NCI-H2196 (cell line): ENCODE data around the gene PAXX.
A peak's percentile ranks its signal among the peaks of the same experiment; 100 is the strongest.
"Not testable (repeated sequence)": the region's sequence is repeated elsewhere in the genome, so short reads cannot be mapped to it uniquely, and the experiment has no call there.

Source experiments
- DNase-seq: peaks from one replicate; lab custom pipeline; 2025; ENCODE audit not compliant: unreplicated experiment; lab: John Stamatoyannopoulos, UW

Gene PAXX

GRCh38 chr9:137029058-137029936 lies 37.1 kb downstream of the PAXX start:
- peak; percentile 73 for DNase-seq

GRCh38 chr9:137030006-137030405 lies 37.8 kb downstream of the PAXX start:
- no peak for DNase-seq

GRCh38 chr9:137030538-137031527 lies 38.6 kb downstream of the PAXX start:
- DNase-seq, result no peak

- no peak for DNase-seq
These were observed 39.9 kb downstream of the PAXX start, which contains the start of gene FUT7 for GRCh38 chr9:137031904-137032640. FUT7 (minus strand) TSS chr9:137032088; CDS start chr9:137031991, 97 bp downstream.

DNA sequence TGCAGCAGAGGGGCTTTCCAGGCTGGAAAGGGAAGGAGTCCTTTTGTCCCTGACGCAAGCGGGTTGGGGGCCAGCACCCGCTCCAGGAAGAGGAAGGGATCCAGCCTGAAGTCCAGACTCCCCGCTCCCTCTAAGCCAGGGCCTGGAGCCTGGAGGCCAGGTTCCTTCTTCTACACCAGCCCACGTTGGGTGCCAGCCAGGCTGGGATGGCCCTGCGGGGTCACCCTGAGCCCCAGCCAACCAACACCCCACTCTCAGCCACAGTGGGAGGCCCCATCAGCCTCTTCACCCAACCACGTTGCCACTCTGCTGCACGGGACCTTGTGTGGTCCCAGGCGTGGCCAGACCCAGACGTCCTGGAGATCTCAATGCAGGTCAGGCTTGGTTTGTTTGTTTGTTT lies 40.6 kb downstream of the PAXX start:
- DNase-seq, result no peak

DNA sequence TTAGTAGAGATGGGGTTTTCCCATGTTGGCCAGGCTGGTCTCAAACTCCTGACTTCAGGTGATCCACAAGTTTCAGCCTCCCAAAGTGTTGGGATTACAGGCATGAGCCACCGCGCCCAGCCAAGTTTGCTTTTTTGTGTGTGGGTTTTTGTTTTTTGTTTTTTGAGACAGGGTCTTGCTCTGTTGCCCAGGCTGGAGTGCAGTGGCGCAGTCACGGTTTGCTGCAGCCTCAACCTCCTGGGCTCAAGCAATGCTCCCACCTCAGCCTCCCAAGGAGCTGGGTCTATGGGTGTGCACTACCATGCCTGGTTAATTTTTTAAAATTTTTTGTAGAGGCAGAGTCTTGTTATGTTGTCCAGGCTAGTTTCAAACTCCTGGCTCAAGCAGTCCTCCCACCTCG lies 41.3 kb downstream of the PAXX start:
- not testable (repeated sequence) for DNase-seq

GRCh38 chr9:137034039-137034708 lies 42.0 kb downstream of the PAXX start:
- no peak for DNase-seq

DNA sequence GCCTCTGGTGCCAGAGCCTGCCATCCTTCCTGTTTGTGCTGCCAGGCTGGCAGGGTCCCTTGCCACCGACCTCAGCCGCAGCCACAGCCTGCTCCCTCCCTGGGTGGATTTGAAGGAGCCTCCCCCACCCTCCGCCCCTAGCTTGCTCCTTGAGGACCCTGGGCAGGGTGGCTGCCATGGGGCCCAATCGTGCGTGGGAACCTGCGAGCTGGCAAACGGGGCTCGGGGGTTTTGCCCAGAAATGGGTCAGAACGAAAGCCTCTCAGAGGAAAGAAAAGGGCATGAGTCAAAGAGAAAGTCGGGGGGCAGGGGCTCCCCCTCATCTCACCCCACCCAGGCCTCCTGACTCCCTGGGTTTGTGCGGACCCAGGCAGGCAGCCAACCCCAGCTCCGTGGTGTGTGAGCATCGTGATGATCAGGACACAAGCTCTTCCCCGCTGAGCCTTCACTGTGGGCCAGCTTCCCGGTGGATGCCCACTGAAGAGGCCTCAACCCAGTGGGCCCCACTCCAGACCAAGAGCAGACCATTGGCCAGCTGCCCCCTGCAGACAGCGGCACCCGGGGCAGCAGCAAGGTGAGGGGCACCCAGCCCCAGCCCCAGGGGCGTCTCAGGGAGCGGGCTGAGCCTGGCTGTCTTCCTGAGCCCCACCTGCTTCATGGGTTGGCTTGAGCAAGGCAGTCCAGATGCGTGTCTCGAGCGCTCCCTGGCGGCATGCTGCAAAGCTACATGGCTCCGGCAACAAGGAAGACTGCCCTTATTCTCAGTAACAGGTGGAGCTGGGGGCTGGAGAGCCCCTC lies 42.7 kb downstream of the PAXX start:
- peak; percentile 89 for DNase-seq

DNA sequence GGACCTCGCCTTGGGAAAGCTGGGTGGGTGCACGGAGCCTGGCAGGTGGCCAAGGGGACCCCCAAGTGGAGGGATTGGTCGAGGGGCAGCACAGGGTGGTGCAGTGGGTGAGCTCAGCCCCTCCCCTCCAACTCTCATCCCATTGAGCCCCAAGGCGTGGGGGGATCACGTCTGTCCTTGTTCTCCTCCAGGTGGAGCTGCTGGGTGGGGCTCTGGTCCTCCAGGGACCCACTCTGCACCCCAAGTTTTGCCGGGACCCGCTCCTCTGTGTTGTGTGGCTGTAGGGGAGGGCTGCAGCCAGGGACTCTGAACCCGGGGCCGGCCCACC lies 43.2 kb downstream of the PAXX start:
- DNase-seq, result no peak

DNA sequence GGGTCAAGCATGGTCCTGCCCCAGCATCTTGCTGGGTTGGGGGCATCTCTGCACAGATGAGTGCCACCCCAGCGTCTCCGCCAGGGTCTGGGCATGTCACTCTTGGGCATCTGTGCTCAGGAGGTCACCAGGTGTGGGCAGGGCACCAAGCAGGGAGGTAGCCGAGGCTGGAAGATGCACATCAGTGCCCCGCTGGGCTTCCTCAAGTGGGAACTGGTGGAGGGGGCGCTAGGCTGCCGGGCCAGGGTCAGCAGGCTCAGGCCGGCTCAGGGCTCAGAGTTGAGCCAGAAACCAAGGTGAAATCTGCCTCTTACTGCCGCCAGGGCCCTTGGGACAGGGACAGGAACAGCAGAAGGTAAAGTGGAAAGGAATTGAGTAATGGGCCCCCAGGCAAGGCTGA lies 43.7 kb downstream of the PAXX start:
- DNase-seq, result no peak

GRCh38 chr9:137037035-137037434 lies 44.8 kb downstream of the PAXX start:
- no peak for DNase-seq

DNA sequence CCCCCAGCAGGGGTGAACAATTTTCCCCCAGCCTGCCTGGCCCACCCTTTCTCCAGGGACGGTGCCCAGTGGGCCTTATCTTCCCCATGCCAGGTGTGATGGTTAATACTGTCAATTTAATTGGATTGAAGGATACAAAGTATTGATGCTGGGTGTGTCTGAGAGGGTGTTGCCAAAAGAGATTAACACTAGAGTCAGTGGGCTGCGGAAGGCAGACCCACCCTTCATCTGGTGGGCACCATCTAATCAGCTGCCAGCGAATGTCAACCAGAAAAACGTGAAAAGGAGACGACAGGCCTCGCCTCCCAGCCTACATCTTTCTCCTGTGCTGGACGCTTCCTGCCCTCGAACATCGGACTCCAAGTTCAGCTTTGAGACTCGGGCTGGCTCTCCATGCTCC lies 45.3 kb downstream of the PAXX start:
- no peak for DNase-seq

DNA sequence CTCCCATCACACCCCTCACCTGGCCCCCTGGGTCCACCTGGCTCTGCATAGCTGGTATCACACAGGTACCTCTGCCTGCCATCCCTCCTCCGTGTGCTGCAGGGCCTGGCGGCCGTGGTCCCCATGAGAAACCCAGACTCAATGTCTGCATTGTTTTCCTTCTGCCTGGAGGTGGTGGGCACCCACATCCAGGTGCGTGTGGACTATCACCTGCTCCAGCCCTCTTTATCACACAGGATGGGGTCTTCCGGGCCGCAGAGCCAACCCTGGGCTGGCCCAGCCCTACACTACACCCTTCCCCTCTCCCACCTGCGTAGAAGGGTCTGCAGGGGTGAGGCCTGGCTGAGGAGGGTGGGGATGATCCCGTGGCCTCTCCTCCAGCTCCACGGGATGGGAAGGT lies 46.7 kb downstream of the PAXX start:
- no peak for DNase-seq

DNA sequence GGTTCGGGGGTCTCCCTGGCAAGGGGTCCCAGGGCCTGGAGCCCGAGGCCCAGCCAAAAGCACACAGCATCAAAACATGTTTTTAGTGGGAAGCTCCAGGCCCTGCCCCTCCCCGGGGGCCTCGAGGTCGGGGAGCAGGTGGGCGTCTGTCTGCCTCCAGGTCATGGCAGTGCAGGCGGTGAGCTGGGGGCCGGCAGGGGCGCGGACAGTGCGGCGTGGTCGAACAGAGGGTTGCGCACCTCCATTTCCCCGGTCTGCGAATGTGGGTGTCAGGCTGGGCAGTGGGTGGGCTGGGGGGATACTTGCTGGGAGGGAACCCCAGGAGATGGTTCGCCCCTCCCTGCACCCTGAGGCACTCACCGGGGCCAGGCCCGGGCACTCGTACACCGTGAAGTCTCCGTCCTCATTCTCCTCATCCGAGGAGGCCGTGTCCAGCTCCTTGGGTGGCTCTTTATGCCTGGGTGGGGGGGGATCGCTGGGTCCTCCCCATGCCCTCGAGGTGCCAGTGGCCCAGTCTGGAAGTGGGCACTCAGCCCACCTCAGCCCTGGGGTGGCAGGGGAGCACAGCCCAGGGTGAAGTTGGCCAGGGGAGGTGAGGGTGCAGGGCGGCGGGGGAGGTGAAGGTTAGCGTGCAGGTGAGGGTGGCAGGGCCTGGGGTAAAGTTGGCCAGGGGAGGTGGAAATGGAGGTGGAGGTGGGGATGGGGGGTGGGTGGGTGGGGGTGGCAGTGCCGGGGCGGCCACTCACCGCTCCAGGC lies 47.6 kb downstream of the PAXX start:
- DNase-seq, result no peak

- DNase-seq, result no peak
These were observed 48.3 kb downstream of the PAXX start for GRCh38 chr9:137040568-137040967.

- no peak for DNase-seq
These were observed 48.9 kb downstream of the PAXX start for GRCh38 chr9:137041124-137041523.

GRCh38 chr9:137042751-137043727 lies 50.8 kb downstream of the PAXX start:
- no peak for DNase-seq
